ENCODE measurements around the gene DRAXIN.

The DRAXIN gene

DNA sequence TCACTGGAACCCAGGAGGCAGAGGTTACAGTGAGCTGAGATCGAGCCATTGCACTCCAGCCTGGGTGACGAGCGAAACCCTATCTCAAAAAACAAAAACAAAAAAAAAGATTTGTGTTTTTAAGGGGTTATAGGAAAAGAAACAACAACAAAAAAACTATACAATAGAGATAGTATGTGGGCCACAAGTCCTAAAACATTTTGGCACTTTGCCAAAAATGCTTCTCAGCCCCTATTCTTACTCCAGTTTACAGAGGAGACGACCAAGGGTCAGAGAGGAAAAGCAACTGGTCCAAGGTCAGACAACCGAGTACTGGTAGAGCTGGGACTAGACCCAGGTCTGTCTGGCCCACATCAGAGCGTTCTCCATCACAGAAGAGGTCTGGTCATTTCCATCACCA is 33.9 kb upstream of the DRAXIN start:
- DNase-seq: no peak

DNA sequence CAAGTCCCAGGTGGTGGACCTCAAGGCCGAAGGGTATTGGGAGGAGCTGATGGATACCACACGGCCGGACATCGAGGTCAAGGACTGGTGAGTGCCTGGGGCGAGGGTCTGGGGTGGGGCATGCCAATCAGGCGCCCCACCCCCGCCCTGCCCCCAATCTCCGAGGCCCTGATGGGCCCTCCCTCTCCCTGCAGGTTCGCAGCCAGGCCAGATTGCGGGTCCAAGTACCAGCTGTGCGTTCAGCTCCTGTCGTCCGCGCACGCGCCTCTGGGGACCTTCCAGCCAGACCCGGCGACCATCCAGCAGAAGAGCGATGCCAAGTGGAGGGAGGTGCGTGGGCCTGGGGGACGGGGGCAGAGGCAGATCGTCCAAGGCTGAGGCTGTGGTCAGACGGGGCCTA is 33.0 kb upstream of the DRAXIN start:
- DNase-seq: no peak

DNA sequence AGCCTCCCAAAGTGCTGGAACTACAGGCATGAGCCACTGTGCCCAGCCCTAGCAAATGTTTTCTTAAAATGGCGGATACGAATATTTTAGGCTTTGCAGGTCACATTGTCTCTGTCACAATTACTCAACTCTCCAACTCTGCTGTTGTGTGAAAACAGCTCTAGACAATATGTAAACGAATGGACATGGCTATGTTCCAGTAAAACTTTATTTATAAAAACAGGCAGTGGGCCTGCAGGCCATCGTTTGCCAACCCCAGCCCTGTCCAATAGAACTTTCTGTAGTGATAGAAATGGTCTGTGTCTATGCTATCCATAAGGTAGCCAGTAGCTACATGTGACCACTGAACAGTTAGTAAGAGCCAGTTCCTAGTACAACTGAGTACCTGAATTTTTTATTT is 31.8 kb upstream of the DRAXIN start:
- no peak for DNase-seq

DNA sequence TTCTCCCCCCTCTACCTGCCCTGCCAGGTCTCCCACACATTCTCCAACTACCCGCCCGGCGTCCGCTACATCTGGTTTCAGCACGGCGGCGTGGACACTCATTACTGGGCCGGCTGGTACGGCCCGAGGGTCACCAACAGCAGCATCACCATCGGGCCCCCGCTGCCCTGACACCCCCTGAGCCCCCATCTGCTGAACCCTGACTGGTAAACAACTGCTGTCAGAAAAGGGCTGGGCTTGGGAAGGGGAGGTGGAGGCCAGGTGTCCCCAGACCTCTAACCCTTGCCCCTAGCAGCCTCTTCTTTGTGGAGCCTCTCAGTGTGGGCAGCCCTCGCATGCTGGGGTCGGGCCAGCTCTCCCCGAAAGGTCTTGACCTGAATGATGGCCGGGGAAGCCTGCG is 30.4 kb upstream of the DRAXIN start:
- DNase-seq: no peak

DNA sequence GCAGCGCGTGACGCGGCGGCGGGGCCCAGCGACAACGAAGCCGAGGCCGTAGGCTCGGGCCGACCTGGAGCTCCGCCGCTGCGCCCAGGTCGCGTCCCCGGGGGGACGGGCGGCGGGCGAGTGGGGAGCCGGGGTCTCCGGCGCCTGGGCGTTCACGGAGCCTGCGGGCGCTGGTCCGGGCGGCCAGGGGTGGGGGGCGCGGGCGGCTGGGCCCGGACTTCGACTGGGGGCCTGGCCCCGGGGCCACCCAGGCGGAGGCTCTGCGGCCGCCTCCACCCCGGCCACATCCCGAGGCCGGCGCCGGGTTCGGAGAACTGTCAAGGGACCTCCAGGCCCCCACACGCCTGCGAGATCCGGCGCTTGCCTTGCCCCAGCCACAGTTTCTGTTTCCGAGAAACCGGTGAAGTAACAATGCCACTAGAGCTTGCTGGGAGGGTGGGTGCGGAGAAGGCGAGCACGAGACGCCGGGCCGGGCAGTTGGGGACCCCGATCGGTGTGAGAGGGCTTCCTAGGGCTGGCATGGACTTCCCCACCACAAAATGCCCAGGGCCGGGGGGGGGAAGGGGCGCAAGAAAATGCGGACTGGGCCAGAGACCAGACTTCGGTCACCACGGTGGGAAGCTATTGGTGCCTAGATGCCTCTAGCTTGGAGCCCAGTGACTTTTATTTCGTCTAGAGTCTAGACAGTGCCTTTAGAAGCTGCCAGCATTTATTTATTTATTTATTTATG is 27.0 kb upstream of the DRAXIN start:
- DNase-seq: no peak

DNA sequence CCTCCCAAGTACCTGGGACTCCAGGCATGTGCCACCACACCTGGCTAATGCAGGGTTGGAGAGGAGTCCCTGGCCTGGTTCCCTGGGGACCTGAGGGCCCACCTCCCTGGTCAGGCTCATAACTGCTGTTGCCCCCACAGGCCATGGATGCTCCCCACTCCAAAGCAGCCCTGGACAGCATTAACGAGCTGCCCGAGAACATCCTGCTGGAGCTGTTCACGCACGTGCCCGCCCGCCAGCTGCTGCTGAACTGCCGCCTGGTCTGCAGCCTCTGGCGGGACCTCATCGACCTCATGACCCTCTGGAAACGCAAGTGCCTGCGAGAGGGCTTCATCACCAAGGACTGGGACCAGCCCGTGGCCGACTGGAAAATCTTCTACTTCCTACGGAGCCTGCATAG is 23.0 kb upstream of the DRAXIN start:
- no peak for DNase-seq

DNA sequence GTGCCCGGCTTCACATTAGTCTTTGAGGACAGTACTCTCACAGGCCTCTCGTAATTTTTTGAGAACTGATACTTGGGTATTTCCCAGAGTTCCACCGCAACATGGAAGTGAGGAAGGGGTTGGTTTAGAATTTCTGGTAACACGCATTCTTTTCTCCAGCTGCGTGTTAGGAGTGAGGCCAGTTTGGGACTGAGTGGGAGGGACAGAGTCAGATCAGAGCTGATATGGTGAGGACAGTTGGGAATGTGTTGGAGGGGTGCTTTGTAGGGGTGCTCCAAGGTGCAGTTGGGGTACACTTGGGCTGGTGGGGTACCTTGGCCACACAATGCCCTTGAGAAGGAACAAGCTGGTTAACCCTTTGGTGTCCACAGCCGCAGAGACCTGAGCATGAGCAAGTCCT is 20.8 kb upstream of the DRAXIN start:
- no peak for DNase-seq

DNA sequence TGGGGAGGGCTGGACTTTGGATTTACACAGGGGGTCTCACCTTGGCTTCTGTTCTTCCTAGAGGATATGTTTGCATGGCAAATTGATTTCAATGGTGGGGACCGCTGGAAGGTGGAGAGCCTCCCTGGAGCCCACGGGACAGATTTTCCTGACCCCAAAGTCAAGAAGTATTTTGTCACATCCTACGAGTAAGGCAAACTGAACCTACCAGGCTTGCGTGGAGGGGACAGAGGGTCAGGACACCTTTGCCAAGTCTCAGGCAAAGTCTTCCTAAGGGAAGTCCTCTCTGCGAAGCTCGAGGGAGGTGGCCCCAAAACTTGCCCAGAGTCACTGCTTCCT is 20.3 kb upstream of the DRAXIN start:
- no peak for DNase-seq

DNA sequence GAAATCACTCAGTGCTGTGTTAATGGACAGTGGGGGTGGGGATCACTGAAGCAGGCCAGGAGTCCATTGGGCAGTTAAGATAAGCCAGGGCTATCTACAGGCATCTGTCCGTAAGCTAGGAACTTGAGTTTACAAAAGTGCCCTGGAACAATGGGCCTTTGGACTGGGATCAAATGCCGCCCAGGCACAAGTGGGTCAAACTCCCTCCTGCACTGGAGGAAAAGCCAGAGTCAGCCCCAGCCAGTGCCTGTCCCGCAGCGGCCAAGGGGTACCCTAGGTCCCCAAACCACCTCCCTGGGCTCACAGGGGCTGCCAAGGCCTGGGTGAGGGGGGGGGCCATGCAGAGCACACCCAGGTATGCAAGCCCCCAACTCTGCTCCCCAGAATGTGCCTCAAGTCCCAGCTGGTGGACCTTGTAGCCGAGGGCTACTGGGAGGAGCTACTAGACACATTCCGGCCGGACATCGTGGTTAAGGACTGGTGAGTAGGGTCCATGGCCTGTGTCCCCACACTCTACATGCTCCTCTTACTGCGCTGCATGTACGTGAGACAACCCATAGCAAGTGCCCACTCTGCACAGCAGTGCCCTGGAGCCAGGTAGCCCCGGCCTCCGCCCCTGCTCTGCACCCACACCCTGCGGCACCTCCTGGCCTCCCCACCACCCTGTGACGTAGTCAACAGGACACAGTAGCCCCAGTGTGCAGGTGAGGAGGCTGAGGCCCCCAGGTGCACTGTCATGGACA is 19.8 kb upstream of the DRAXIN start:
- no peak for DNase-seq

DNA sequence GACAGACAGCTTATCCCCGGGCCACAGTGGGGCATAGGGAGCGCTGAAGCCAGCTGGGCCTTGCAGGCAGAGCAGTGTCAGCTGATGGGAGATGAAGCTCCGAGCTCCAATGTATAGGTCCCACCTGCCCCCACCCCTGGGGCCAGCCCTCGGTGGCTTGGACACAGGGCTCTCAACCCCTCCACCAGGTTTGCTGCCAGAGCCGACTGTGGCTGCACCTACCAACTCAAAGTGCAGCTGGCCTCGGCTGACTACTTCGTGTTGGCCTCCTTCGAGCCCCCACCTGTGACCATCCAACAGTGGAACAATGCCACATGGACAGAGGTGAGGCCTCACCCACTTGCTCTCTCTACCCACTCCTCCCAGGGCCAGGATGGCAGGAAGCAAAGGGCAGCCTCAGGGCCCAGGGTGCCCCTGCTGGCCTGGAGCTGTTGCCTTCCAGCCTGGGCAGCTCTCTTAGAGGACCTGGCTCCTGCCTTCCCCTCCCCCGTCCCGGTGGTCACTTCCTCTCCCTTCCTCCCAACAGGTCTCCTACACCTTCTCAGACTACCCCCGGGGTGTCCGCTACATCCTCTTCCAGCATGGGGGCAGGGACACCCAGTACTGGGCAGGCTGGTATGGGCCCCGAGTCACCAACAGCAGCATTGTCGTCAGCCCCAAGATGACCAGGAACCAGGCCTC is 18.3 kb upstream of the DRAXIN start:
- no peak for DNase-seq

DNA sequence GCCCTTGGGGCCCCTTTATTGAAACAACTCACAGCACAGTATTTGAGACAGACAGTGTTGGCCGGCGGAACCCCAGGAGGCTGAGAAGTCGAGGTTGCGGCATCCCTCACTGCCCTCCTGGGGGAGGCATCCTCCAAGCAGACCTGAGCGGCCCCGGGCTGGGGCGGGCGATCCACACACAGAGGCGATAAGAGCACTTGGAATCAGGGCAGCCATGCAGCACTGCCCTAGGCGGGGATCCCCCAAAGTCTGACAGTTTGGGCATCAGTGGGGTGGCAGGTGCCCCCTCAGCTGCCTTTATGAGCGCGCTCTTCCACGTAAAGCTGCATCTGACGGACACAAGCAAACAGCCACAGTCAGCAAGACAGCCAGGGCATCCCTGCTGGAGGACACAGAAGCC is 17.0 kb upstream of the DRAXIN start:
- DNase-seq: no peak

DNA sequence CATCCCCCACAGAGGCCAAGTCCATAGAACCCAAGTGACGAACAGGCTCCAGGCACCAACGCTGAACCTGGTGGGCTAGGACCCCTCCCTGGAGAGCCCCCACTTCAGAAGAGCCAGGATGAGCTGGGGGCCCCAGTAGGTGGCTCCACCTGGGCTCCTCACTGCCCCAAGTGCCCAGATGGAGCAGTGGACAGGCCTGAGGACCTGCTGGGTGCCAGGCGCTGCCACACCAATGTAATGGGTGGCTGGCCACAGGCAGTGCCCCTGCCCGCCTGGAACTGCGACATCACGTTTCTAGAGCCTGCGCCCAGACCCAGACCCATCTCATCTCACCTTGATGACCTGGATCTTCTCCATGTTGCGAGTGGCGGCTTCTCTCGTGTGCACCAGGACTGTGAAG is 16.2 kb upstream of the DRAXIN start:
- DNase-seq: no peak

DNA sequence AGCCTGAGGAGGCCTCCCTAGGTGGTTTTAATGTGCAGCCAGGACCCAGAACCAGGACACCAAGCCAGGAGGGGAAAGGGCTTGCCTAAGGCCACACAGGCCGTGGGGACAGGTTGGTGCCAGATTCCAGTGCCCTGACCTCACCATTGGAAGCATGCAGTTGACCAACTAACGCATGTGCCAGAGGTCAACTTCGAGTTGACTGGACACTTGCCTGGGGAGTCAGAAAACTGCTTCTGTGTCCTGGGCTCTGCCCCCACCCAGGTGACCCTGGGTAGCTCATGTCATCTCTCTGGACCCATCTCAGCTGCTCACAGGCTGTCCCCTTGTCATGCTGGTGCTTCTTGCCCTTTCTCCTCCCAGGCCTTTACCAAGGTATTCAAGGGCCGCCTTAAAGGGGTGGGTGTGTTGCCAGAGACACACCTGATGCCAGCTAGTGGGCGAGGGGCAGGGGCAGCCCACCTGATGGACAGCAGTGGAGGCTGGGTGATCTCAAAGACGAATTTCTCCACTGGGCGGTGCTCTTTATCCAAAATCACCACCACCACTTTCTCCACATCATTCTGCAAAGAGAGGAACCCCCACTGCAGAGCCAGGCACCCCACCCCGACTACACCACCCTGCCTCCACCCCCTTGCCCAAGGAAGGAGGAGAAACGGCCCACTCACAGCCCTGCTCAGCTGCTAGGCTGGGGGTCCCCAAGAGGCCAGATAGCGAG is 15.0 kb upstream of the DRAXIN start:
- DNase-seq: no peak

DNA sequence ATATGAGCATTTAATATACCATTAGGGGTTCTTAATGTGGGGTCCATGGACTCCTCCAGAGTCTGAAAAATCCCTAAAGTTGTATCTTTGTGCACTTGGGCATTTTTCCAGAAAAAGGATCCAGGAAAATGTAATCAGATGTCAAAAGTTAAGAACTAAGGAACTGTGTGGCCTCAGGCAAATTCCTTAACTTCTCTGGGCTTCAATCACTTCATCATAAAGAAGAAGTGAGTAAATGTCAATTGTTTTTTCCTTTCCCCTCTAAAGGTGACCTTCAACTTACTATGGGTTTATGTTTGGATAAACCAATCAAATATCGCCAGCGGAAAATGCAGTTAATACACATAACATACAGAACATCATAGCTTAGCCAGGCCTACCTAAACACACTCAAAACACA is 13.1 kb upstream of the DRAXIN start:
- no peak for DNase-seq

DNA sequence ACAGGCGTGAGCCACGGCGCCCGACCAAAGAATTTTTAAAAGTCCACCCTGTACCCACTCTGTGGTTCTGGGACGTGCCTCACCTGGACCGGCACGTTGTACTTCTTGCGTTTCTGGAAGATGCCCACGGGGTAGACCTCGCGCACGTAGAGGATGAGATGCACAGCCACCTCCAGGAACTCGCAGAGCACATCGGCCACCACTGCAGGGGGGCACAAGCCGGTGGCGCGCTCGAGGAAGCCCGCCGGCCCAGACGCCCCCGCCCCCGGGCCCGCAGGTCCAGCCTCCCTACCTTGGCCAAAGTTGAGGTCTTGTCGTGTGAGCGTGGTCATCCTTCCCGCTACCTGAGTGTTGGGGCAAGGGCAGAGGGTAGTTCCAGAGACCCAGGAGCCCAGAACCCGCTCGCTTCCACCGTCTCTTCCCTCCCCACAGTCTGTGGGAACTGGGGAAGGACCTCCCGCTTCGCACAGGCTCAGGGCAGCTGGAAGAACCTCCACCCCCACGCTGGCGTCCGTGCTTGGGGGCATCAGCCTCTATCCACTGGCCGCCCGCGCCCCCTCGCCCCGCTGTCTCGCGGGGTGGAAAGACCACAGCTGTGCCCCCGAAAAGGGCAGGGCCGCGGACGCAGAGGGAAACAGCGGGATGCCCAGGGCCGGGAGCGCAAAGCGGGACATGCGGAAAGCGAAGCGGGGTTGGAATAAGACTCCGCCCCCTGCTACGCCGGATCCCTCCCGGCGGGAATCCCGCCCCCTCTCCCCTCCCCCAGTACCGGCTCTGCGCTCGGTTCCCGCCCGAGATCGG is 11.0 kb upstream of the DRAXIN start:
- DNase-seq: no peak

DNA sequence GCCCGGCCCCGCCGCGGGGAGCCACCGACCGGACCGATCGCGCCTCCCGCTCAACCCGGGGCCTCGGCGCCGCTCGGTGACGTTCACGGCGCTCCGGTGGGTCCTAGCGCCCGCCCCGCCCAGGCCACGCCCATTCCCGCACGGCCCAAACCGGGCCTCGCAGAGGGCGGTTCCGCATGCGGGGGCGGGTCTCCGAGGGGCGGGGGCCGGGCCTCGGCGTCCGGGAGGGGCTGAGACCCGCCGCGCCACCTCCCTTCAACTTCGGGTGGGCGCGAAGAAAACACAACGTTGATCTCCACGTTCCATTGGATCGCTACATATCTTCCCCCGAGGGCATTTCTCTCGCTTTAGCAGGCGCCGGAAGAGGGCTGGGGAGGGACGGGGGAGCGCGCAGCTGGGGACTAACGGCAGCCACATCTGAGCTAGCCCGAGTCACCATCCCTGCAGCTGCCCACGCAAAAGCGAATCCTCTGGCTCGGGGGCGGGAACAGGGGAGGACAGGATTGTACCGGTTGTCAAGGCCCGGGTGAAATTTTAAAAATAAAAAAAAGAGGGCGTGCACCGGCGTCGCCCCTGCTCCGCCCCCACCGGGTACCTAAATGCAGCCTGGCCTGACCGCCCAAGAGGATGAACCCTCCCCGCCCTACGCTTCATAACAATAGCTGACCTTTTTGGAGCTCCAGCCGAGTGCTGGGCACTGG is 10.3 kb upstream of the DRAXIN start, which contains the start of gene MAD2L2:
Gene MAD2L2 (minus strand): TSS at position 78 of the 701 bp plus-strand sequence. CDS start 547 bp downstream, outside the sequence.
- DNase-seq: peak; percentile 80 to 89

DNA sequence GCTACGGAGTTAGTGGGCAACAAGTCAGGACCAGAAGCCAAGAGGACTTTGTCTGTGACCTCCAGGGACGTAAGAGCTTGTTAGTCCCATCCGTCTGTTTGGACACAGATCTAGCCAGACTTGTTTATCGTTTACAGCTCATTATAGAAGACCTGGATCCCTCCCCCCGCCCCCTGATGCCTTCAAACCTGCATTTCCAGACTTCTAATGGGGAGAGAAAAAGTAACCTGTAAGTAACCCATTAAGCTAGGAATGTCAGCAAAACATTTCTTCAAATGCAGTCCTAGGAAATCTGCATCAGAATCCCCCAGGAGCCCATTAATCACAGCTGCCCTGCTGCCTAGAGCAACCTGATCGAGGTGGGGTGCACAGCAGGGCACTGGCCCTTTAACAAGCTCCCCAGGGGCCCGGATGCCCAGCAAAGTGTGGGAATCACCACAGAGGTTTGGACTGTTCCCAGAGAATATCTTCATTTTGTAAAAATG is 9.2 kb upstream of the DRAXIN start:
- DNase-seq: no peak

DNA sequence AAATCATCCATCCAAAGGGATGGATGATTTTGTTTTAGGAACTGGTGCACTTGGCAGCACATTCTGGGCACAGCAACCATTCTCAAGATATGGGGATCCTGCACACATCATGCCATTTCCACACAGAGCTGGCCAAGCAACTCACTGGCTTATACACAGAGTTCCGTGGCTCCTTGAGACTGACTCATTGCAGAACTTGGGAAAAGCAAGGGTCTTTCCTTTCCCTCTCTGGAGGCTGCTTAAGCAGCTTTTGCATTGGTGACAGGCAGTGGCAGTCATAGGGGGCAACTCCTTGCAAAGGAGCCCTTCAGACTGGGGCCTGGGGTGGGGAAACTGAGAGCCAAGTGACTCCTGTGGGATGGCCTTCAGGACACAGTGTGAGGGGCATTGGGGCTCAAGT is 8.7 kb upstream of the DRAXIN start:
- no peak for DNase-seq

DNA sequence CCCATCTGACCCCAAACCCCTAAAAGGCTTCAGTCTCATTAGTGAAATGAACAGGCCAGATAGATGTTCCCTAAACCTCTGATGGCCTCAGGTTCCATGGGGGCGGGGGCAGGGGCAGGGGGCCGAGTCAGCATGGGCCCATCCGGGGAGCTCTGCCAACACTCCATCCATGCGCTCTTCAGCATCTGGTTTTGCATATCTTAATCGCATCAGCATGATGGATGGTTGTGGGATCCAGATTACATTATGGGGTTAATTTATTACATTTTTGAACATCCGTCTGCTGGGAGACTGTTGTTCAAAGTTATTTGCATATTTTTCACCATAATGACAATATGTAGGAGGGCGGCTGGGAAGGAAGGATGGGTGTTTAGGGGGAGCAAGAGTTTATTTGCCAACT is 7.4 kb upstream of the DRAXIN start:
- DNase-seq: no peak

DNA sequence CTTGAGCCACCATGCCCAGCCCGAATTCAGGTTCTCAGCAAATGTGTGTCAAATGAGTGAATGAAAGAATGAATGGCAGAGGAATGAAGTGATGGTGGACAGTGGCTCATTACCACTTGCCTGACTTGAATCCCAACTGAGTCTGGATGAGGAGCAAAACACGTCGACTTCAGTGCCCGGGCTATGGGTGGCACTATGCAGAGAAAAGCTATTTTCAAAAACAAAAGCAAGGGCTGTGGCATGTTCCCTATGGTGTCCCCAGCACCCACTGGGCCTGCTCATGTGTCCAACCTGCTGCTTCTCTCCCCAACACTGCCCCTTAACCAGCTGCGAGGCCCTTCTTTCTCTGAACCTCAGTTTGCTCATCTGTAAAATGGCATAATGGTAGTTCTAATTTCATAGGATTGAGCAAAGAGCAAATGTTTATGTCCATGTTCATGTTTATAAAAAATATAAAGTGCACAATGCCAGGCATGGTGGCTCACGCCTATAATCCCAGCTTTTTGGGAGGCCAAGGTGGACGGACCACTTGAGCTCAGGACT is 6.2 kb upstream of the DRAXIN start:
- no peak for DNase-seq

DNA sequence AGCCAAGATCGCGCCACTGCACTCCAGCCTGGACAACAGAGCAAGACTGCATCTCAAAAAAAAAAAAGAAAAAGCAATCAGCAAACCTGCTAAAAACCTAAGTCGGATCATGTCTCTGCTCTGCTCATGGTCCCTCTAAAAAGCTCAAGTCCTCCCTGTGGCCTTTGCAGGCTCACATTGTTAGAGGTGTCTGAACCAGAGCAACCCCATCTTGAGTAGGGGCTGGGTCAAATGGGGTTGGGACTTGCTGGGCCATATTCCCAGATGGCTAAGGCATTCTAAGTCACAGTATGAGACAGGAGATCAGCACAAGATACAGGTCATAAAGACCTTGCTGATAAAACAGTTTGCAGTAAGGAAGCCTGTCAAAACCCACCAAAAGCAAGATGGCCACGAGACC is 3.0 kb upstream of the DRAXIN start:
- DNase-seq: no peak
